Measurements from ENCODE around the gene RABEP2.
A peak's percentile ranks its signal among the peaks of the same experiment; 100 is the strongest.
"Not testable (repeated sequence)": the region's sequence is repeated elsewhere in the genome, so short reads cannot be mapped to it uniquely, and the experiment has no call there.

RABEP2 gene

DNA sequence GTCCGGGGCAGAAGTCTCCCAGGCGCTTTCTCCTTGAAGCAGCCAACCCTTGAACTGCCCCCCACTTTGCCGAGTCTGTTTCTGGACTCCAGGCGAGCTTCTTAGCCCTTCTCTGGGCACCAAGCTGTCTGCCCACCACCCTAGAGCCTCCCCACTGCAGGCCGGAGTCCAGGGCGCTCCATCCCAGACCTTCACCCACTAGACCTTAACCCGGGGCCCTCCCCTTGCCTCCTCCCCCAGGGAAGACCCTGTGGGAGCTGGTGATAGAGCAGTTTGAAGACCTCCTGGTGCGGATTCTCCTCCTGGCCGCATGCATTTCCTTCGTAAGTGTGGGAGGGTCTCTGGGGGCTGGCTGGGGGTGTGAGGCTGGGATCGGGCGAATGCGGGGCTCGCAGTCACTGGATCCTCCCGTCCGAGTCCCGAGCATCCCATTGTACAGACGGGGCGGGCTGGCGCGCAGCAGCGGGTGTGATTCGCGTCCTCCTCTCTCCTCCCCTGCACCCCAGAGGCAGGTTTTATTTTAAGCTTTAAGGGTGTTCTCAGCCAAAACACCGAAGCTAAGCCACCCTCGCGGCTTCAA lies 45.7 kb downstream of the RABEP2 start:
- peak; percentile 18 for DNase-seq (ENCODE audit: low spot score)

DNA sequence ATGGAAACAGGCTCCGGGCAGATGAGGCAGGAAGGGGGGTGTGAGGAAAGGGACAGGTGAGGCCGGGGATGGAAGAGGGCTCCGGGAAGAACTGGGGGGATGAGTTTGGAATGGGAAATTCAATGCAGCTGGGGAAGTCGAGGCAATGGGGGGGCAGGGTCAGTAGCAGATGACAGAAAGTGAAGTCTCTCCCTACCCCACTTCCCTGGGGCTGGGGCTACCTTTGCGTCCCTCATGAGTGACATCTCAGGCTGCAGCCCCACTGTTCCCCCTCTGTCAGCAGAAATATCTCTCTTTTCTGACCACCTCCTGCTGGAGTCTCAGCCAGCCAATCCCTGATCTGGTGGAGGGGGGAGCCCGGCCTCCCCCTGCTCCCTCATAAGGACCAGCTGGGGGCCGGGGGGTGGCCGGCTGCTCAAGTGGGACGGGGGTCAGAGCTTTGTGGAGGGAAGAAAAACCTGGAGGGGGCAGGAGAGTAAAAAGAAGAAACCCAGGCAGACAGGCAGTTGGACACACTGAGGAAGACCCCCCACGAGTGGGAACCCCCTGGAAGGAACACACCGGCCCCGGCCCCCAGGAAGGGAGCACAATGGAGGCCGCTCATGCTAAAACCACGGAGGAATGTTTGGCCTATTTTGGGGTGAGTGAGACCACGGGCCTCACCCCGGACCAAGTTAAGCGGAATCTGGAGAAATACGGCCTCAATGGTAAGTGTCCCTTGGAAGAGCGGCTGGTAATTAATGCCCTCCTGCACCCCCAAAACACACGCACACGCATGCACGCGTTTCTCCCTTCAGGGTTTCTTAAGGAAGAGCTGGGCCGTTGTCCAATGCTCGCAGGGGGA lies 46.7 kb downstream of the RABEP2 start, which contains the start of gene ATP2A1:
TSS of gene ATP2A1 (plus strand) at position 406 of the 844 bp plus-strand sequence. CDS start at position 590, 184 bp downstream.
- DNase-seq (ENCODE audit: low spot score), result no peak

DNA sequence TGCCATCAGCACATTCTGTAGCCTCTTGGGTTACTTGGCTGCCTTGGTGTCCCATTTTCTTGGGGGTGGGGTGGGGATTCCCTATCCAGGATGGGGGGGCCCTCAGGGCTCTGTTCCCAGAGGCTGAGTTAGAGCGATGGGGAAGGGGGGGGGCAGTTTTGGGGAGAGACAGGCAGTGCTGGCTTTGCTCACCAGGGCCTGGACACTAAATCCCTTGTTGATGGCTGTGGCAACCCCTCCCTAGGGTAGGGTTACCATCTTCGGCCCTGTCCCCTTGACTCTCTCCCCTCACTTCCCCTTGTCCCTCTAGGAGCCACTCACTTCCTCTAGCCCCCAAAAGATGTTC lies 47.4 kb downstream of the RABEP2 start:
- no peak for DNase-seq (ENCODE audit: low spot score)

DNA sequence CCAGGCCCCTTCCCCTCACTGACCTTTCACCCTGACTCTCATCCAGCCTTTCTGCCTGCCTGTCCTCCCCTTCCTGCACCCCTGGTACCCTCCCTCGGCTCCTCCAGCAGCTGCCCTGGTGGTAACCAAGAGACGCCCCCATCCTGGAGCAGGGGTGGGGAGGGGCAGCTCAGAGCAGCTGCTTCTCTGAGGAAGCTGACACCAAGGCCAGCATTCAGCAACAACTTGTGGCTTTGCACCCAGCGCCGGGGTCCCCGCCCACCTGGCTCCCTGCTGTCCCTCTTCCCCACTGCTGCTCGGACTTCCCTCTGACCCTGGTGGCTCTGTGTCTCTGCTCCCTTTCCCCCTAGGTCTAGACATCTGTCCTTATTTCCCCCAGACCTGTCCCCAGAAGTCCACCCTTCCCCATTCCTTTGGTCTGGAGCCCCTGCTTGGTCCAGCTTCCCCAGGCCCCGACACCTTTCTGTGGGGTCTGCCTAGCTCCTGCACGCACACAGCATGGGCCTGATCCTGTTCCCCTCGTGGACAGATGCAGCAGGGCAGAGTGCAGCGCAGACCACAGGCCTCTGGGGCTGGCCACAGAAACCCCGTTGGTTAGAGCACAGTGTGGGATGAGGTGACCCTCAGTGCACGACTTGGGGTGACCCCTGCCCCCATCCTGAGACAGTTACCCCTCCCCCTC lies 47.9 kb downstream of the RABEP2 start:
- no peak for DNase-seq (ENCODE audit: low spot score)

DNA sequence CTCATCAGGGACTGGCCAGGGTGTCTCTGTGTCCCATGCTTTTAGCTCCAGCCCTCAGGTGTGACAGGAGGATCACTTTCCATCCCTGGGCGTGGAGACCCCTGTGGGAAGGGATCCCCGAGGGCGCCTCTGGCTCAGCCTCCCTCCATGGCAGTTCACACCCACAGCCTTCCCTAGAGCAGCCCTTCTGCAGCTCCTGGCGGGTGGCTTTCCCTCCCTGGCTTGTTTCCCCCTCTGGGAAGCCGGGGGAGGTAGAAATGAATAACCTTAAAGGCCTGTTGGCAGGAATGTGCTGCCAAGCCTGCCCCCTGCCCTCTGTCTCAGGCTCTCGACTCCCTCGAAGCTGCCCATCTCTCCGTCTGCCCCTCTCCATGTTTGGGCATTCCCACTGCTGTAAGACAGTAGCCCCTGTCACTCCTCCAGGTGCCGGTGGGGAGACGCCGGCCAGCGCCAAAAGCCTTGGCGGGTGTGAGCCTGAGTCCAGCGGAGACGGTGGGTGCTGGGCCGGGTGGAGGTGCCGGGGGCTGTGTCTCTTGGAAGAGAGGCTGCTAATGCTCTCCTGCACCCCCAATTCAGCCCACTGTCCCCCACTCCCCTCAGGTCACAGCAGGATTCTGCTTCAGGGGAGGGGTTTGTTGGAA lies 48.9 kb downstream of the RABEP2 start:
- no peak for DNase-seq (ENCODE audit: low spot score)

DNA sequence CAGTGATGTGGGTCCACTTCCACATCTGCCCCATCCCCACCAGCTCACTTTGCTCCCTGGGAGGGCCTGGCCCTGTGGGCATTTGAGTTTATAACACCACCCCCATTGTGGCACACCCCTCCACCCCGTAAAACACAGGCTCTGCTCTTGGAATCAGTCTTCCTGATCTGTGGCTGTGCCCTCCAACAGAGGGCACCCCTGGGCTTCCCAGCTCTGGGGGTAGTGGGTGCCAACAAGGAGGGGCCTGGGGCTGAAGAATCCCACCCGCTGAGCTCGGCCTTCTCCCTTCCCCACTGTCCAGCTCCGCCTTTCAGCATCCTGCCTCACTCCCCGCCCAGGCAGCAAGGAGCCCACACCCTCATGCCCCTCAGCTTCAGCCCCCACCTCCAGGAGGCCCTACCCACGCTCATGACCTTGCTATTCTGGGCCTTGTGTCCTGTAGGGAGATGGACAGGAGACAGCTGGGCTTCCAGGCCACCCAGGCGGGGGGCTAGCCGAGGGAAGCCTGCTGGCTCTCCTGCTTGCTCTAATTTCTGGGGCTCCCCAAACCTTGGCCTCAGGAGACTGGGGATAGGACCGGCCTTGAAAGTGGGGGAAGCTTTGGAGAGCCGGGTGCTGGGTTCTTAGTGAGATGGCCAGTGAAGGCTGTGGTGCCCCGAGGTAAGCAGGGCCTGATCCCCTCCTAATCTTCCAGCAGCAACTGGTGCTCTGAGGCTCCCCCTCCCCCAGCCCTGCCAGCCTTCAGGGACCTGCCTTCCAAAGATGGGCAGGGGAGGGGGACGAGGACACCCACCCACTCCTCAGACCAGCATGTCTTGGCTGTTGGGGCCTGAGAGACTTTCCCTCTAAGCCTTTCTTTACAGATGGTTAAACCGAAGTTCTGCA lies 49.7 kb downstream of the RABEP2 start:
- no peak for DNase-seq (ENCODE audit: low spot score)

DNA sequence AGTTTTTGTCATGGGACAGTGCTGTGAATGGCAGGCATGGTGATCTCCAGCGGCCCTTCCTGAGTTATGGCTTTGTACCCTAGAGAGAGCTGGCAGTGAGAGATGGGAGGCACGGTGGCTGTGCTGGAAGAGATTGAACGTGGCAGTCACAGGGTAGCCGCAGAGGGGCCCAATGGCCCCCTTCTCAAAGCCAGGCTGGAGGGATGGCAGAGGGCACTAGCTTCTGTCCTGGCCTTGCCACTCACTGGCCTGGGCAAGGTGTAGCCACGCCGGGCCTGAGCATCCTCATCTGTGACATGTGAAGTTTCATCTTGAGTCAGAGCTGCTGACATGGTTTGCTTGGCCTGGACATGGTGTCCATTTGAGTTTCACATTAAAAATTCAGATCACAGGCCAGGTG lies 50.6 kb downstream of the RABEP2 start:
- no peak for DNase-seq (ENCODE audit: low spot score)

DNA sequence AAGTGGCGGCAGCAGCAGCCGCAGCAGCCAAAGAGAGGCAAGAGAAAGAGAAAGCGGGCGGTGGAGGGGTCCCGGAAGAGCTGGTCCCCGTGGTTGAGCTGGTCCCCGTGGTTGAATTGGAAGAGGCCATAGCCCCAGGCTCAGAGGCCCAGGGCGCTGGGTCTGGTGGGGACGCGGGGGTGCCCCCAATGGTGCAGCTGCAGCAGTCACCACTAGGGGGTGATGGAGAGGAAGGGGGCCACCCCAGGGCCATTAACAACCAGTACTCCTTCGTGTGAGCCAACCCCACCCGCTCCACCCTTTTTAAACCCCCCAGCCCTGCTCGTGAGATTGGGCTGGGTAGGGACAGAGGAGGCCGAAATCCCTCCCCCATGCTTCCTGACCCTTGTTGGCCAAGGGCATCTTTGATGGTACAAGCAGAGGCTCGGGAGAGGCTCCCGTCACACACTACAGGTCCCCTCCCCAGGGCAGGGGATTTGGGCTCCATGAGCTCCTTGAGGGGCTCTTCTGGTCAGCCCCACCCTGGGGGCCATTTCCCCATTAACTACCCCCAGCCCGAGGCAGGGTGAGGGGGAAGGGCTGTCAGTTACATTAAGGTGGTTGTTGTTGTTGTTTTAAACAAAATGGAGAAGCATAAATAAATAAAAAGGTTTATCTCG lies 51.4 kb downstream of the RABEP2 start:
- no peak for DNase-seq (ENCODE audit: low spot score)

DNA sequence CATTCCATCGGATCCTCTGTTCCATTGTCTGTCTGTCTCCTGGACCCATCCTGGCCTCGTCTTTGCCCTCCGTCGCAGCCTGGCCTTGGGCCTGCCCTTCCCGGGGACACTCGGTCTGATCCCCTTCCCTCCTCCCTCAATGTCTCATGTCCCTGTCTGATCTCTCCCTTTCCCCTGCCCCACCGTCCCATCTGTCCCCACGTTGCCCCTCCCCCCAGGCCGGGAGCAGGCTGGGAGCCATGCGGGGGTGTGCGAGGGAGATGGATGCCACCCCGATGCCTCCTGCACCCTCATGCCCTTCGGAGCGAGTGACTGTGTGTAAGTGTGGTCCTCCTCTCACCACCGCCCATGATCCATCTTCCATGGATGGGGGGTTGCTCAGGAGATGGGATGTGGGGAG lies 52.1 kb downstream of the RABEP2 start:
- no peak for DNase-seq (ENCODE audit: low spot score)

DNA sequence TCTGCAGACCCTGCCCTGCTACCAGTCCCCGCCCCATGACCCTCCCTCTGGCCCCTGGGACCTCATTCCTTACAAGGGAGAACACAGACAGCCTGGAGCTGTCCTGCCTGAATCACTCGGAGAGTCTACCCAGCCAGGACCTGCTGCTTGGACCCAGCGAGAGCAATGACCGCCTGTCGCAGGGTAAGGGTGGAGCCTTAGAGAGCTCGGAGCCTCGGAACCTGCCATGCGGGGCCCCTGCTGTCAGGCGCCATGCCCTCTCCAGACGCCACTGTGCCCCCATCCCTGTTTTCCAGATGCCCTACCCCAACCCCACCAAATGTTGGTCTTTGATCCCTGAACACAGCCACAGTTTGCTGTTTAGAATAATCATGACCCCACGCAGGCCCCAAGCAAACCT lies 55.8 kb downstream of the RABEP2 start:
- no peak for DNase-seq (ENCODE audit: low spot score)

DNA sequence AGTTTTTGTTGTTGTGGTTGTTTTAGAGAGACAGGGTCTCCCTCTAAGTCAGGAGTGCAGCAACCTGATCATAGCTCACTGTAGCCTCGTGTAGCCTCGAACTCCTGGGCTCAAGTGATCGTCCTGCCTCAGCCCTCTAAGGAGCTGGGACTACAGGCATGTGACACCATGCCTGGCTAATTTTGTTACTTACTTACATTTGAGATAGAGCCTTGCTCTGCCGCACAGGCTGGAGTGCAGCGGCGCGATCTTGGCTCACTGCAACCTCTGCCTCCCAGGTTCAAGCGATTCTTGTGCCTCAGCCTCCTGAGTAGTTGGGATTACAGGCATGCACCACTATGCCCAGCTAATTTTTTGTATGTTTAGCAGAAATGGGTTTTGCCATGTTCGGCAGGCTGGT lies 57.4 kb downstream of the RABEP2 start:
- not testable (repeated sequence) for DNase-seq (ENCODE audit: low spot score)

DNA sequence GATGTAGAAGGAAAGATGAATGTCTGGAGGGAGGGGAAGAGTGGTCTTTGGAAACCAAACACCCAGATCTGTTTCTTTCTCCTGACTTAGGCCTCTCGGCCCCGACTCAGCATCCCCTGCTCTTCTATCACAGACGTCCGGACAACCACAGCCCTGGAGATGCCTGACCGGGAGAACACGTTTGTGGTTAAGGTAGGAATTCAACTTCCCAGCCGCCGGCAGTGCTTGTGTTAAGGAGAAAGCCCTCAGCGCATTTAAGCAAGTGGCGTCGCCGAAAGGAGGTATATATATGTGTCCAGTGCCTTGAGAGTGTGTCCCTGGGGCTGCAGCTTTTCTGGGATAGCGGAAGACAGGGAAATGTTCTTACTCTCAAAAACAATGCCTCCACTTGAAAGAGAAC lies 57.8 kb downstream of the RABEP2 start:
- no peak for DNase-seq (ENCODE audit: low spot score)

DNA sequence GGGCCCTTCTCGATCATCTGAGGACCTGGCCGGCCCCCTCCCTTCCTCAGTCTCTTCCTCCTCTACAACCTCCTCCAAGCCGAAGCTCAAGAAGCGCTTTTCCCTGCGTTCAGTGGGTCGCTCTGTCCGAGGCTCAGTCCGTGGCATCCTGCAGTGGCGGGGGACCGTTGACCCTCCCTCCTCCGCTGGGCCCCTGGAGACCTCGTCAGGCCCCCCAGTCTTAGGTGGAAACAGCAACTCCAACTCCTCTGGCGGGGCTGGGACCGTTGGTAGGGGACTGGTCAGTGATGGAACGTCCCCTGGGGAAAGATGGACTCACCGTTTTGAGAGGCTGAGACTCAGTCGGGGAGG lies 58.6 kb downstream of the RABEP2 start:
- no peak for DNase-seq (ENCODE audit: low spot score)

DNA sequence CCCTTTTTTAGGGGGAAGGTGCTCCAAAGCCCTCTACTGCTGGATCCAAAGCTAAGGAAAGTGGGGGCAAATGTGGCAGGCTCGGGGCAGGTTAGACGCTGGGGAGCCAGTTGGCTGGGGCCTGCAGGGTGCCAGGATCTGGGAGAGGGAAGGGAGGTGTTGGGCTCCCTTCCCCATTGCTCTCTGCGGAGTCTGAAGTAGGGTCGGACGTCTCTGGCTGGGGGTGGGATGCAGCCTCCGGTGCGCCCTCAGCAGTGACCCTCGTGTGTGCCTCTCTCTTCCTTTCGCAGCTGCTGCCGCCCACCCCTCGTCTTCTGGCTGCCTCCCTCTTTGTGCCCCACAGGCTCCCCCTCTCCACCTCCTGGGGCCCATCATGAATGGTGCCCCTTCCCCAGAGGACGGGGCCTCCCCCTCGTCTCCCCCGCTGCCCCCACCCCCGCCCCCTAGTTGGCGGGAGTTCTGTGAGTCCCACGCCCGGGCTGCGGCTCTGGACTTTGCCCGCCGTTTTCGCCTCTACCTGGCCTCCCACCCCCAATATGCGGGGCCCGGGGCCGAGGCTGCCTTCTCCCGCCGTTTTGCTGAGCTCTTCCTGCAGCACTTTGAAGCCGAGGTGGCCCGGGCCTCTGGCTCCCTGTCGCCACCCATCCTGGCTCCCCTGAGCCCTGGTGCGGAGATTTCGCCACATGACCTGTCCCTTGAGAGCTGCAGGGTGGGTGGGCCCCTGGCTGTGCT lies 59.1 kb downstream of the RABEP2 start:
- DNase-seq (ENCODE audit: low spot score), result no peak

DNA sequence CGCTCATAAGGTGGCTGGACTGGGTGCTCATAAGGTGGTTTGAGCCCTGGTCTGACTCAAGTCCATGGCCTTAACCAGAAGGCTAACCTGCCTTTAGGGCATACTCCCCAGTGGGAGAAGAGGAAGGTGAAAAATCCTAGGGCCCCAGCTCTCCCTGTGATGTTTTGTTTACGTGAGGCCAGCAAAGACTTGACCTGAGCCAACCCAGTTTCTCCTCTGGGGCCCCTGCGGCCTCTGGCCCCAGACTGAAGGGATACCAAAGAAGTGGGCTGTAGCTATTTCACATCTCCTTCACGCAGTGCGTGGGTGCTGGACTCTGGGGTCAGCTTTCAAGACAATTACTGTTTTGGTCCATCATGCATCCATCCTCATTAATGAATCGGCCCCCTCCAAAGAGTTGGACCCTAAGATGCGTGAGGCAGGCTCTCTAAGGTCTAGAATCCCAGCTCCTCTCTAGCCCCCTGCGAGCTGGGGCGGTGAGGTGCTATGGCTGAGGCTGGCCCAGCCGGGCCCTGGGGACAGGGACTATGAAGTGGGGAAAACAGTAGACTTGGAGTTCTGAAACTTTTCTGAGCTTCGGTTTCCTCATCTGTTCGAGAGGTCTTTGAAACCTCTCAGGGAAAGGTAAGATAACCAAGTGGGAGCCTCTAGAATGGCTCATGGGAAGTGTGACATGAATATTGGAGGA lies 59.9 kb downstream of the RABEP2 start:
- DNase-seq (ENCODE audit: low spot score), result no peak

DNA sequence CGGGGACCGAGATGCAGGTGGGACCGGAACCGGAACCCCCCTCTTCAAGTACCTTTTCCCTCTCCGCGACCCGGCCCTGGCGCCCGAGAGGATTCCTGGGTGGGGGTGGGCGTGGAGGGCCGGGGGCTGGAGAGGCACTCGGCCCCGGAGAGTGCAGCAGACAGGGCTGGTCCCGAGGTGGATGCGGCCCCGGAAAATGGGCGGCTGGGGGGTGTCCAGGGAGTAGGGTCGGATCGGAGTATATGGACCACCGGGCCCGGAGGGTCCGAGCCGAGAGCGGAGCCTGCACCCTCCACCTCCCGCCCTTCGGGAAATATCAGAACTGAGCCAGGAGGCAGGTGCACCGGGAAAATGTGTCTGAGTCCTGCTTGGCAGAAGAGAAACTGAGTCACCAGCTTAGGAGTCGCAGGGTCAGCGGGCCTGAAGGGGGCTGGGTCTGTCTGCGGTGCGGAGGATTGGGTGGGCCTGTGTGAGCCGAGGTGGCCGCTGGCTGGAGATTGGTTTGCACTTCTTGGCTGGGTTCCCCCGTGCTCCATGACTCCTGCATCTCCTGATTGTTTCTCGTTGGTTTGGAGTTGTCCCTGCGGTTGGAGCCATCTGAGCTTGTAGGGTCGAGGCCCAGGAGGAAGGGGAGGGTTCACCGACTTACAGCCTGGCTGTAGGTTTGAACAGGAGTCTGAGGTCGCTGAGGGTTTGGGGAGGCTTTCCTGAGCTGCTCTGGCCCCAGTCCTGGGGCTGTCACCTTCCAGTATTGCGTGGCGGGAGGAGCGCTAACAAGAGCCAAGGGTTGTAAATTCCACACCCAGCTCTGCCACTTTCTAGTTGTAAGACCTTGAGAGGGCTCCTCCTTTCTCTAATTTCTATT lies 60.9 kb downstream of the RABEP2 start:
- peak; percentile 50 for DNase-seq (ENCODE audit: low spot score)

DNA sequence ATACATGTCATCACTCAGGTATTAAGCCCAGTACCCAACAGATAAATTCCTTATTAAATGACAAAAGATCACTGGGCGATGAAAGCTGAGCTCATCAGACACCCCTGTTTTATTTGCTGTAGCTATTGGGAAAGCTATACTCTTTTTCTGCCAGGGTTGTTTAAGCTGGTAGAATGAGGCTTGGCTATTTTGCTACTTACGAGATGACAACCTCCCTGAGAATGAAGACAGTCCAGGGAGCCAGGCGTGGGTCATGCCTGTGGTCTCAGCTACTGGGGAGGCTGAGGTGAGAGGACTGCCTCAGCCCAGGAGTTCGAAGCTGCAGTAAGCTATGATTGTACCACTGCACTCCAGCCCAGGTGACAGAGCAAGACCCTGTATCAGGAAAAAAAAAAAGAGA lies 65.7 kb downstream of the RABEP2 start:
- no peak for DNase-seq (ENCODE audit: low spot score)

DNA sequence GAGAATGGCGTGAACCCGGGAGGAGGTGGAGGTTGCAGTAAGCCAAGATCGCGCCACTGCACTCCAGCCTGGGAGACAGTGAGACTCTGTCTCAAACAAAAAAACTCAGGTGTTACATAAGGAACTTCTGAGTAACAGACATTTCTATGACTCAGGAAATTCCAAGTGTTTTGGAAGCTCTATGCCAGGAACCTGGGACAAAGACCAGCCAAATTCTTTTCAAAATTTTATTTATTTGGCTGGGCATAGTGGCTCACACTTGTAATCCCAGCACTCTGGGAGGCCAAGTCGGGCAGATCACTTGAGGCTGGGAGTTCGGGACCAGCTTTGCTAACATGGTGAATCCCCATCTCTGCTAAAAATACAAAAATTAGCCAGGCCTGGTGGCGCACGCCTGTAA lies 66.6 kb downstream of the RABEP2 start:
- DNase-seq (ENCODE audit: low spot score), result no peak

All from RKO (cell line).